ENCODE data around the gene KRTAP20-4. TPM values are rescaled to one million over a fixed set of nuclear protein-coding genes. Genes with fewer than 3 reads are reported as not detected.

The KRTAP20-4 gene
- total RNA-seq, 2 donors from 2014 or later, result not detected

- Histone ChIP-seq H3K36me3 (no peaks in the 10 kb centered on the region), H3K27me3 (no peaks in the 10 kb centered on the region), H3K9me3 (no peaks in the 10 kb centered on the region), H3K27ac (no peak overlapping the region), H3K4me1 (no peaks in the 10 kb centered on the region), H3K4me3 (no peak overlapping the region)
- TF ChIP-seq, protein P1, sequence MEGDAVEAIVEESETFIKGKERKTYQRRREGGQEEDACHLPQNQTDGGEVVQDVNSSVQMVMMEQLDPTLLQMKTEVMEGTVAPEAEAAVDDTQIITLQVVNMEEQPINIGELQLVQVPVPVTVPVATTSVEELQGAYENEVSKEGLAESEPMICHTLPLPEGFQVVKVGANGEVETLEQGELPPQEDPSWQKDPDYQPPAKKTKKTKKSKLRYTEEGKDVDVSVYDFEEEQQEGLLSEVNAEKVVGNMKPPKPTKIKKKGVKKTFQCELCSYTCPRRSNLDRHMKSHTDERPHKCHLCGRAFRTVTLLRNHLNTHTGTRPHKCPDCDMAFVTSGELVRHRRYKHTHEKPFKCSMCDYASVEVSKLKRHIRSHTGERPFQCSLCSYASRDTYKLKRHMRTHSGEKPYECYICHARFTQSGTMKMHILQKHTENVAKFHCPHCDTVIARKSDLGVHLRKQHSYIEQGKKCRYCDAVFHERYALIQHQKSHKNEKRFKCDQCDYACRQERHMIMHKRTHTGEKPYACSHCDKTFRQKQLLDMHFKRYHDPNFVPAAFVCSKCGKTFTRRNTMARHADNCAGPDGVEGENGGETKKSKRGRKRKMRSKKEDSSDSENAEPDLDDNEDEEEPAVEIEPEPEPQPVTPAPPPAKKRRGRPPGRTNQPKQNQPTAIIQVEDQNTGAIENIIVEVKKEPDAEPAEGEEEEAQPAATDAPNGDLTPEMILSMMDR (IDR thresholded peaks at IDR 0.05), result no peak
- no peak for DNase-seq (ENCODE audit: low spot score)
Measured at GRCh38 chr21:30629200-30629599, 8.8 kb downstream of the KRTAP20-4 start.

GRCh38 chr21:30634906-30635305 is 14.5 kb downstream of the KRTAP20-4 start, which contains the start of gene KRTAP20-2:
TSS of gene KRTAP20-2 (plus strand) at chr21:30635206. CDS start at chr21:30635264, 58 bp downstream.
- Histone ChIP-seq H3K27me3 (no peaks in the 10 kb centered on the region), H3K9me3 (no peaks in the 10 kb centered on the region), H3K36me3 (no peaks in the 10 kb centered on the region), H3K27ac (no peak within 1 kb of the TSS), H3K4me1 (no peaks in the 10 kb centered on the region), H3K4me3 (no peak within 1 kb of the TSS)
- DNase-seq (ENCODE audit: low spot score), result no peak
- TF ChIP-seq, protein P1 (IDR thresholded peaks at IDR 0.05), result no peak

DNA sequence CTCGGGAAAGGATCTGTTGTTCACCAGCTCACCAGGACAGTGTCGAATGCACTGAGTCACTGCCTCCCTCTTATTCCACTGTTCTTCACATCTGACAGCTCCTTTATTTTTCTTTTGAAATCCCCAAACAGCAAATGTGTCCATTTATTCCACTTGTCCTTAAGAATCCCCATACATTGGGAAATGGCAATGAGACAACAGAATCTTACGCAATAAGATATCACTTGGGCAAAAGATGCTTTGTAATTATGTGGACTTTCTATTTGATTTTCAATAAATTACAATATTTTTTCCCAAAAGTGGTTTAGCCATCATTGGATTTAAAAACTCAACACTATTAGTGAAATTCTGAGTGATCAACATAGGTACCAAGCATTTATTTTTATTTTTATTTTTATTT is 18.3 kb downstream of the KRTAP20-4 start:
- Histone ChIP-seq H3K36me3 (no peaks in the 10 kb centered on the region), H3K4me1 (no peaks in the 10 kb centered on the region)
- TF ChIP-seq, protein P1 (IDR thresholded peaks at IDR 0.05), result no peak

DNA sequence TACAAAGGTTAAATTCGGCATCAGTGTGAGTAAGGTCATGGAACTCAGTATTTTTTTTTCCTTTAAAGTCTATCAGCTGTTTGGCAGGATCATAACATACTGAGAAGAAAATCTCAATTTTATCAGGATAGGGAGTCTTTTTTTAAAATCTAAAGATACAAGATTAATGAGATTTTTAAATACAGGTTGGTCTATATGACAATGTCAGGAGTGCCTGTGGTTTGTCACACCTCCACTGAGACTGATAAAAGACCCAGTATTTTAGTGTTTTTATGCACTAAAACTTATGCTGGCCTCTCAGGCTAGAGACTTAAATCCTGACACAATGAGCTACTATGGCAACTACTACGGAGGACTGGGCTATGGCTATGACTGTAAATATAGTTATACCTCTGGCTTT is 22.1 kb downstream of the KRTAP20-4 start, which contains the start of gene KRTAP20-3:
KRTAP20-3 (plus strand) TSS at position 301 of the 400 bp plus-strand sequence.
- no peak for DNase-seq (ENCODE audit: low spot score)
- Histone ChIP-seq H3K27ac (no peak within 1 kb of the TSS), H3K27me3 (no peaks in the 10 kb centered on the region), H3K4me1 (no peaks in the 10 kb centered on the region), H3K36me3 (no peaks in the 10 kb centered on the region), H3K4me3 (no peak within 1 kb of the TSS), H3K9me3 (no peaks in the 10 kb centered on the region)
- TF ChIP-seq, protein P1 (IDR thresholded peaks at IDR 0.05), result no peak

More for the DNA sequence above, 18.3 kb downstream of the KRTAP20-4 start:
- Histone ChIP-seq H3K4me3 (no peak overlapping the region), H3K9me3 (no peaks in the 10 kb centered on the region), H3K27ac (no peak overlapping the region), H3K27me3 (no peaks in the 10 kb centered on the region)
- DNase-seq (ENCODE audit: low spot score), result no peak

- no peak for DNase-seq (ENCODE audit: low spot score)
- Histone ChIP-seq H3K4me3 (no peak overlapping the region), H3K27ac (no peak overlapping the region), H3K4me1 (no peaks in the 10 kb centered on the region), H3K27me3 (no peaks in the 10 kb centered on the region), H3K9me3 (no peaks in the 10 kb centered on the region), H3K36me3 (no peaks in the 10 kb centered on the region)
- TF ChIP-seq, protein P1 (IDR thresholded peaks at IDR 0.05), result no peak
Measured at GRCh38 chr21:30646904-30647414, 26.5 kb downstream of the KRTAP20-4 start.

DNA sequence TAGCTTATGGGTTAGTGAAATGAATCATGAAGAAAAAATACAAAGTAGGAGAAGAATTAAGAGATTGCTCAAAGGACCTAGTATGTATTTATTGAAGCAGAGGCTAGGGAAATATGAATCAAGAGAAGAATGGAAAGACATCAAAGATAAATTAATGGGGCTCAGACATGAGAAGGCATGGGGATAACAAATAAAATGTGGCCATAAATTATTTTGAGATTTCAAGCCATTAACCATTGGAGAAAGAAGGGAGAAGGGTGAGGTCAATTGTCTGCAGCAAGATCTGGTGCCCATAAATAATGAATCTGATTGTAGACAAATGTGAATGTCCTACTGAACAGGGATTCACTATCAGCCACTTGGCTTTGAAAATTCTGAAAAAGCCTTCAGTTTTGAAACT is 32.5 kb downstream of the KRTAP20-4 start:
- no peak overlapping the region for H3K4me3 ChIP-seq

More for the DNA sequence above, 32.5 kb downstream of the KRTAP20-4 start:
- Histone ChIP-seq H3K9me3 (no peaks in the 10 kb centered on the region), H3K27me3 (no peaks in the 10 kb centered on the region), H3K27ac (no peak overlapping the region), H3K36me3 (no peaks in the 10 kb centered on the region), H3K4me1 (no peaks in the 10 kb centered on the region)
- no peak for DNase-seq (ENCODE audit: low spot score)
- TF ChIP-seq, protein P1 (IDR thresholded peaks at IDR 0.05), result no peak
